ENCODE data around the gene CDK10. TPM values are rescaled to one million over a fixed set of nuclear protein-coding genes. Genes with fewer than 3 reads are reported as not detected.

The CDK10 gene
- total RNA-seq, 1 experiment from 2014 or later = 11.9 TPM

DNA sequence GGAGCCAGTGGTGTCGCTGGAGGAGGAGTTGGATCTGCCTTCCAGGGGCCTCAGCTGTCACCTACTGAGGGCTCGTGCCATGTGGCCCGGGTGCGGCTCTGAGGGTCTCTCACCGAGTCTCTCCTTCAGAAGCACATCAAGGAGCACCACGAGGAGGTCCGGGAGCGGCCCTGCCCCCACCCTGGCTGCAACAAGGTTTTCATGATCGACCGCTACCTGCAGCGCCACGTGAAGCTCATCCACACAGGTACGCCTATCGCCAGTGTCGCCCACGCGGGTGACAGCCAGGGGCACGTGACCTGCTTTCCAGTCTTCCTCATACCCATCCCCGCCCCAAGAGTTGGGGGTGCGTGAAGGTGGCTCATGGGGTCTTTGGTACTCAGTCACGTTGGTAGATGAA, 47.3 kb downstream of the CDK10 start:
- Histone ChIP-seq H3K9me3 (no peaks in the 10 kb centered on the region), H3K36me3 (peaks cover 27% of the 10 kb centered on the region), H3K27me3 (no peaks in the 10 kb centered on the region), H3K4me3 (no peak overlapping the region)
- no peak for DNase-seq

- DNase-seq = no peak
- Histone ChIP-seq H3K9me3 (no peaks in the 10 kb centered on the region), H3K4me3 (no peak overlapping the region), H3K36me3 (peaks cover 19% of the 10 kb centered on the region), H3K27me3 (no peaks in the 10 kb centered on the region)
Measured at GRCh38 chr16:89736554-89736953, 50.1 kb downstream of the CDK10 start.

GRCh38 chr16:89737341-89738071, 51.0 kb downstream of the CDK10 start:
- DNase-seq = no peak
- Histone ChIP-seq H3K9me3 (no peaks in the 10 kb centered on the region), H3K4me3 (no peak overlapping the region), H3K27me3 (no peaks in the 10 kb centered on the region), H3K36me3 (peaks cover 19% of the 10 kb centered on the region)

- DNase-seq = no peak
- H3K27me3 ChIP-seq = no peaks in the 10 kb centered on the region
- no peak overlapping the region for H3K4me3 ChIP-seq
- H3K9me3 ChIP-seq = no peaks in the 10 kb centered on the region
- peaks cover 19% of the 10 kb centered on the region for H3K36me3 ChIP-seq
Measured at GRCh38 chr16:89738072-89738377, 51.5 kb downstream of the CDK10 start.

GRCh38 chr16:89738538-89739317, 52.2 kb downstream of the CDK10 start:
- Histone ChIP-seq H3K4me3 (no peak overlapping the region), H3K36me3 (peaks cover 19% of the 10 kb centered on the region), H3K9me3 (no peaks in the 10 kb centered on the region), H3K27me3 (no peaks in the 10 kb centered on the region)
- DNase-seq = no peak

DNA sequence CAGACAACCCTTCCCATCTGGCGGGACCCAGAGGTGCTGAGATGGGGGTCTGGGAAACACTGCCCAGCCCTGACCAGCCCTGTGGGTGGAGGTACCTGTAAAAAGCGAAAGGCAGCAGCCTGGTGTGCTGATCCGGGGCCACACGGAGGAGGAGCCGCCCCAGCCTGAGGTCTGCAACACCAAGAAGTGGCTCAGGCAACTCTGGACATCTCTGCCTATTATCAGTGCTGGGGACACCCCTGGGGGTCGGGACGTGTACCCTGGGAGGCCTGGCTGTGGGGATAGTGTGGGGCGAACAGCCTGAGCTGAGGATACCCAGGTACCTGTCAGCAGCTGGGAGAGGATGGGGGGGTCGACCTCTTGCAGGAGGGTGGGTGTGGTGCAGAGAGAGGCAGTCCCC, 52.9 kb downstream of the CDK10 start:
- DNase-seq = no peak
- no peaks in the 10 kb centered on the region for H3K9me3 ChIP-seq
- H3K27me3 ChIP-seq = no peaks in the 10 kb centered on the region
- H3K36me3 ChIP-seq = peaks cover 22% of the 10 kb centered on the region
- H3K4me3 ChIP-seq = no peak overlapping the region

- no peak for DNase-seq
- peaks cover 13% of the 10 kb centered on the region for H3K36me3 ChIP-seq
- H3K4me3 ChIP-seq = no peak overlapping the region
- no peaks in the 10 kb centered on the region for H3K9me3 ChIP-seq
- no peaks in the 10 kb centered on the region for H3K27me3 ChIP-seq
Measured at GRCh38 chr16:89741342-89742014, 55.0 kb downstream of the CDK10 start.

- Histone ChIP-seq H3K36me3 (peaks cover 17% of the 10 kb centered on the region), H3K27me3 (no peaks in the 10 kb centered on the region), H3K9me3 (no peaks in the 10 kb centered on the region), H3K4me3 (no peak overlapping the region)
- DNase-seq = no peak
Measured at GRCh38 chr16:89742948-89743347, 56.5 kb downstream of the CDK10 start.

- Histone ChIP-seq H3K27me3 (no peaks in the 10 kb centered on the region), H3K9me3 (no peaks in the 10 kb centered on the region), H3K36me3 (peaks cover 18% of the 10 kb centered on the region), H3K4me3 (no peak overlapping the region)
- no peak for DNase-seq
Measured at GRCh38 chr16:89744813-89745212, 58.3 kb downstream of the CDK10 start.

Other genes starting within 250 kb of the CDK10 start
- 54.3 and 98.9 TPM in 2 replicates for gene ANKRD11, start 196.1 kb upstream of the CDK10 start, total RNA-seq (2014; rRNA removed; shearing (Covaris generic); ENCODE audit: low replicate concordance)
- gene SPG7, start 178.3 kb upstream of the CDK10 start, total RNA-seq (2014; rRNA removed; shearing (Covaris generic); ENCODE audit: low replicate concordance) = 52.8 and 71.9 TPM in 2 replicates
- gene RPL13, start 126.0 kb upstream of the CDK10 start, total RNA-seq (2014; rRNA removed; shearing (Covaris generic); ENCODE audit: low replicate concordance) = 2,413 and 2,555 TPM in 2 replicates
- gene CPNE7, start 110.9 kb upstream of the CDK10 start, total RNA-seq (2014; rRNA removed; shearing (Covaris generic); ENCODE audit: low replicate concordance) = 9.1 and 9.6 TPM in 2 replicates
- gene DPEP1, start 73.0 kb upstream of the CDK10 start, total RNA-seq (2014; rRNA removed; shearing (Covaris generic); ENCODE audit: low replicate concordance) = not detected in 2 replicates
- 83.9 and 97.0 TPM in 2 replicates for gene CHMP1A, start 29.0 kb upstream of the CDK10 start, total RNA-seq (2014; rRNA removed; shearing (Covaris generic); ENCODE audit: low replicate concordance)
- gene SPATA33, start 28.9 kb upstream of the CDK10 start, total RNA-seq (2014; rRNA removed; shearing (Covaris generic); ENCODE audit: low replicate concordance) = 6.6 and 13.7 TPM in 2 replicates
- gene SPATA2L, start 15.0 kb downstream of the CDK10 start, total RNA-seq (2014; rRNA removed; shearing (Covaris generic); ENCODE audit: low replicate concordance) = 12.6 and 18.4 TPM in 2 replicates
- 6.4 and 7.2 TPM in 2 replicates for gene VPS9D1, start 34.2 kb downstream of the CDK10 start, total RNA-seq (2014; rRNA removed; shearing (Covaris generic); ENCODE audit: low replicate concordance)
- 4.5 and 4.9 TPM in 2 replicates for gene ZNF276, start 34.8 kb downstream of the CDK10 start, total RNA-seq (2014; rRNA removed; shearing (Covaris generic); ENCODE audit: low replicate concordance)
- gene FANCA, start 130.0 kb downstream of the CDK10 start, total RNA-seq (2014; rRNA removed; shearing (Covaris generic); ENCODE audit: low replicate concordance) = 11.9 and 13.1 TPM in 2 replicates
- 5.0 and 5.3 TPM in 2 replicates for gene SPIRE2, start 141.8 kb downstream of the CDK10 start, total RNA-seq (2014; rRNA removed; shearing (Covaris generic); ENCODE audit: low replicate concordance)
- 53.2 and 71.3 TPM in 2 replicates for gene TCF25, start 186.9 kb downstream of the CDK10 start, total RNA-seq (2014; rRNA removed; shearing (Covaris generic); ENCODE audit: low replicate concordance)
- 12.1 and 21.1 TPM in 2 replicates for gene MC1R, start 232.2 kb downstream of the CDK10 start, total RNA-seq (2014; rRNA removed; shearing (Covaris generic); ENCODE audit: low replicate concordance)
- 803 and 1,289 TPM in 2 replicates for gene TUBB3, start 236.7 kb downstream of the CDK10 start, total RNA-seq (2014; rRNA removed; shearing (Covaris generic); ENCODE audit: low replicate concordance)